Endothelial cell of umbilical vein (primary cell): ENCODE data around the gene SLC9C1.

Experiments used
- CTCF ChIP-seq, 2 donors: IDR thresholded peaks; 1 replicate in 1 of 2; 2 replicates in 1 of 2; pipeline ENCODE4 v1.5.1; 2011; ENCODE audit warnings: low read length in 2 of 2, mild to moderate bottlenecking in 2 of 2, moderate library complexity in 2 of 2, control low read depth in 1 of 2, inconsistent platforms in 1 of 2, low read depth in 1 of 2; ENCODE audit not compliant: insufficient read depth in 1 of 2; ENCODE audit errors: extremely low read depth in 1 of 2
- EZH2 ChIP-seq: IDR thresholded peaks from 2 replicates; pipeline ENCODE4 v1.6.1; 2012; ENCODE audit warnings: borderline replicate concordance, low read depth, mild to moderate bottlenecking, moderate library complexity, low read length, inconsistent platforms; ENCODE audit not compliant: severe bottlenecking
- FOS ChIP-seq: IDR thresholded peaks from 2 replicates; pipeline ENCODE4 v1.6.1; 2011; ENCODE audit warnings: mild to moderate bottlenecking, low read length, moderate library complexity, borderline replicate concordance; ENCODE audit not compliant: insufficient read depth
- GATA2 ChIP-seq: IDR thresholded peaks from 2 replicates; pipeline ENCODE4 v1.7.0; 2011; ENCODE audit warnings: low read depth, mild to moderate bottlenecking, moderate library complexity, mixed read lengths, low read length; ENCODE audit not compliant: insufficient read length, insufficient read depth
- MAX ChIP-seq: IDR thresholded peaks from 2 replicates; pipeline ENCODE4 v1.6.1; 2011; ENCODE audit not compliant: insufficient read depth, insufficient read length
- MYC ChIP-seq: IDR thresholded peaks from one replicate; pipeline ENCODE4 v1.6.1; 2011; ENCODE audit warnings: mild to moderate bottlenecking, low read depth, low read length
- POLR2A ChIP-seq: IDR thresholded peaks from 2 replicates; pipeline ENCODE4 v1.6.1; 2012; ENCODE audit warnings: low read depth, mild to moderate bottlenecking, control low read depth, low read length
- POLR2AphosphoS5 ChIP-seq: IDR thresholded peaks from 2 replicates; pipeline ENCODE4 v1.6.1; 2012; ENCODE audit warnings: low read depth, mild to moderate bottlenecking, control low read depth, low read length, moderate library complexity; ENCODE audit not compliant: insufficient read depth

- TF ChIP-seq POLR2AphosphoS5: no peak
- no peak for TF ChIP-seq CTCF (IDR thresholded peaks at IDR 0.05; ENCODE audit: extremely low read depth in 1 of 2, insufficient read depth in 1 of 2, low read depth in 1 of 2, low read length in 2 of 2)
- TF ChIP-seq FOS: no peak
- no peak for TF ChIP-seq EZH2
- no peak for TF ChIP-seq POLR2A
- TF ChIP-seq MYC: no peak
- TF ChIP-seq MAX: no peak
- no peak for TF ChIP-seq GATA2
Observed at GRCh38 chr3:112127522-112128494, 166.2 kb downstream of the SLC9C1 start.
